Epithelial cell of esophagus (primary cell): ENCODE measurements around the gene APOL1.
"Not testable (repeated sequence)": the region's sequence is repeated elsewhere in the genome, so short reads cannot be mapped to it uniquely, and the experiment has no call there.

ENCODE experiments used
- DNase-seq: peaks from one replicate; pipeline ENCODE4 v3.0.0; 2010; ENCODE audit warnings: low read depth
- H3K4me3 ChIP-seq: 2 replicates; pipeline ENCODE4 v1.5.1; 2011; ENCODE audit warnings: mild to moderate bottlenecking, low read length, control low read depth
- CTCF ChIP-seq: IDR thresholded peaks from 2 replicates; pipeline ENCODE4 v1.5.1; 2011; ENCODE audit warnings: low read depth, mild to moderate bottlenecking, low read length, control low read depth, inconsistent platforms; ENCODE audit not compliant: insufficient read depth; ENCODE audit errors: missing control alignments

The APOL1 gene

GRCh38 chr22:36257308-36257707 lies 4.4 kb downstream of the APOL1 start:
- no peak overlapping the region for H3K4me3 ChIP-seq
- DNase-seq: no peak
- no peak for TF ChIP-seq CTCF

GRCh38 chr22:36257948-36258670 lies 5.2 kb downstream of the APOL1 start:
- no peak for DNase-seq
- H3K4me3 ChIP-seq: no peak overlapping the region
- no peak for TF ChIP-seq CTCF

GRCh38 chr22:36258701-36259614 lies 6.0 kb downstream of the APOL1 start:
- no peak for DNase-seq
- TF ChIP-seq CTCF: no peak
- H3K4me3 ChIP-seq: no peak overlapping the region

- DNase-seq: no peak
- H3K4me3 ChIP-seq: no peak overlapping the region
- TF ChIP-seq CTCF: no peak
Observed at GRCh38 chr22:36259615-36260300, 6.8 kb downstream of the APOL1 start.

GRCh38 chr22:36261675-36262074 lies 8.7 kb downstream of the APOL1 start:
- not testable (repeated sequence) for H3K4me3 ChIP-seq, DNase-seq

GRCh38 chr22:36262307-36262706 lies 9.4 kb downstream of the APOL1 start:
- H3K4me3 ChIP-seq, DNase-seq: not testable (repeated sequence)

- not testable (repeated sequence) for DNase-seq, H3K4me3 ChIP-seq
Observed at GRCh38 chr22:36263216-36263673, 10.3 kb downstream of the APOL1 start.

GRCh38 chr22:36263886-36264664 lies 11.1 kb downstream of the APOL1 start:
- H3K4me3 ChIP-seq: not testable (repeated sequence)

More at GRCh38 chr22:36263886-36264664, 11.1 kb downstream of the APOL1 start:
- DNase-seq: not testable (repeated sequence)
